HG03460 (cell line): ENCODE results near the gene TFEC.
A peak's percentile ranks its signal among the peaks of the same experiment; 100 is the strongest.
"Not testable (repeated sequence)": the region's sequence is repeated elsewhere in the genome, so short reads cannot be mapped to it uniquely, and the experiment has no call there.

Experiments
- ATAC-seq: cut with Tn5 transposase; IDR thresholded peaks from one replicate; pipeline ENCODE4 v1.9.1; 2021; ENCODE audit not compliant: unreplicated experiment

The TFEC gene

GRCh38 chr7:116030651-116031276, at the start of gene TFEC:
Gene TFEC, minus strand, starts transcription at chr7:116030763. Its CDS starts 46,322 bp downstream, at chr7:115984441.
- ATAC-seq, result no peak

- ATAC-seq, result no peak
Measured at GRCh38 chr7:116075351-116076145, 45.0 kb upstream of the TFEC start.

GRCh38 chr7:116071629-116072028, 41.1 kb upstream of the TFEC start:
- no peak for ATAC-seq

- no peak for ATAC-seq
Measured at GRCh38 chr7:116064179-116064578, 33.6 kb upstream of the TFEC start.

- ATAC-seq, result no peak
Measured at GRCh38 chr7:116062666-116063065, 32.1 kb upstream of the TFEC start.

- ATAC-seq, result no peak
Measured at GRCh38 chr7:116052006-116052405, 21.4 kb upstream of the TFEC start.

GRCh38 chr7:116047261-116047660, 16.7 kb upstream of the TFEC start:
- ATAC-seq, result not testable (repeated sequence)

- ATAC-seq, result no peak
Measured at GRCh38 chr7:116045532-116045931, 15.0 kb upstream of the TFEC start.

- ATAC-seq, result peak; percentile 99
Measured at GRCh38 chr7:116041615-116042014, 11.1 kb upstream of the TFEC start.

GRCh38 chr7:116037401-116037800, 6.8 kb upstream of the TFEC start:
- ATAC-seq, result no peak

- no peak for ATAC-seq
Measured at GRCh38 chr7:116034411-116034810, 3.8 kb upstream of the TFEC start.

- ATAC-seq, result no peak
Measured at GRCh38 chr7:116032886-116033285, 2.3 kb upstream of the TFEC start.

- peak; percentile 69 for ATAC-seq
Measured at GRCh38 chr7:116028787-116029186, 1.8 kb downstream of the TFEC start.

GRCh38 chr7:116027786-116028185, 2.8 kb downstream of the TFEC start:
- no peak for ATAC-seq

GRCh38 chr7:116024826-116025809, 5.4 kb downstream of the TFEC start:
- ATAC-seq, result no peak

- no peak for ATAC-seq
Measured at GRCh38 chr7:116021237-116021636, 9.3 kb downstream of the TFEC start.

- ATAC-seq, result no peak
Measured at GRCh38 chr7:116018731-116019130, 11.8 kb downstream of the TFEC start.

- no peak for ATAC-seq
Measured at GRCh38 chr7:116013675-116014074, 16.9 kb downstream of the TFEC start.

- no peak for ATAC-seq
Measured at GRCh38 chr7:116011584-116011983, 19.0 kb downstream of the TFEC start.

- ATAC-seq, result not testable (repeated sequence)
Measured at GRCh38 chr7:116004762-116005161, 25.8 kb downstream of the TFEC start.

GRCh38 chr7:115997221-115997620, 33.3 kb downstream of the TFEC start:
- ATAC-seq, result no peak
